H1 (cell line): Measurements from ENCODE around the gene ZXDC. TPM values are rescaled to one million over a fixed set of nuclear protein-coding genes. Genes with fewer than 3 reads are reported as not detected.

ENCODE experiments used
- CTCF ChIA-PET: fragments of 300-600 bp; sonication (Branson Sonifier 250); formaldehyde crosslinking; loops from one replicate; lab custom pipeline; 2021; ENCODE audit not compliant: partially characterized antibody; lab: Charles Lee
- POLR2A ChIA-PET: fragments of 300-600 bp; sonication (Branson Sonifier 250); formaldehyde crosslinking; loops from one replicate; lab custom pipeline; 2021; ENCODE audit warnings: inconsistent platforms; ENCODE audit not compliant: partially characterized antibody; lab: Charles Lee
- DNase-seq, 2 experiments: peaks; one replicate each; pipeline versions ENCODE4 v3.0.0 to v3.0.0-alpha.2; 2010 to 2022; ENCODE audit warnings: low spot score in 2 of 2, low read depth in 1 of 2, mixed read lengths in 1 of 2
- FAIRE-seq: peaks from 2 replicates; lab custom pipeline; 2011; peaks lifted over from hg19 to GRCh38; lab: Jason Lieb, UNC
- H2AFZ ChIP-seq: 2 replicates; pipeline ENCODE4 v1.8.1; 2012; ENCODE audit warnings: low read length, inconsistent platforms
- H2AK5ac ChIP-seq: 2 replicates; pipeline ENCODE4 v1.6.1; 2013; ENCODE audit warnings: low read depth, low read length
- H2BK120ac ChIP-seq: replicated peaks from 2 replicates; pipeline ENCODE3; 2013; ENCODE audit warnings: low read depth, low read length, inconsistent platforms
- H2BK12ac ChIP-seq: 2 replicates; pipeline ENCODE4 v1.6.1; 2013; ENCODE audit warnings: low read depth, low read length
- H2BK15ac ChIP-seq: 2 replicates; pipeline ENCODE4 v1.6.1; 2013; ENCODE audit warnings: low read length
- H2BK20ac ChIP-seq: 2 replicates; pipeline ENCODE4 v1.6.1; 2013; ENCODE audit warnings: low read length
- H2BK5ac ChIP-seq: 2 replicates; pipeline ENCODE4 v1.6.1; 2013; ENCODE audit warnings: low read depth, low read length
- H3K14ac ChIP-seq: 2 replicates; pipeline ENCODE4 v1.6.1; 2013; ENCODE audit warnings: inconsistent platforms; ENCODE audit not compliant: insufficient read length
- H3K18ac ChIP-seq: 2 replicates; pipeline ENCODE4 v1.6.1; 2013; ENCODE audit warnings: low read length; ENCODE audit errors: extremely low read depth
- H3K23ac ChIP-seq: 2 replicates; pipeline ENCODE4 v1.6.1; 2013; ENCODE audit warnings: inconsistent platforms; ENCODE audit not compliant: insufficient read length
- H3K23me2 ChIP-seq: 2 replicates; pipeline ENCODE4 v1.6.1; 2013; ENCODE audit warnings: low read depth, low read length
- H3K27ac ChIP-seq: 2 replicates; pipeline ENCODE4 v1.6.1; 2011; ENCODE audit warnings: low read depth, low read length, inconsistent platforms
- H3K27me3 ChIP-seq, 4 experiments: replicated peaks in 1 of 4; 1 replicate in 1 of 4; 2 replicates in 3 of 4; pipeline versions ENCODE4 v1.6.1 to v1.8.1; 2011 to 2013; ENCODE audit warnings: low read length in 3 of 4, mild to moderate bottlenecking in 3 of 4, inconsistent platforms in 2 of 4, mixed read lengths in 2 of 4, moderate library complexity in 1 of 4; ENCODE audit not compliant: control insufficient read depth in 3 of 4, insufficient read depth in 3 of 4; ENCODE audit errors: extremely low read depth in 1 of 4
- H3K36me3 ChIP-seq, 4 experiments: 2 replicates each; pipeline versions ENCODE4 v1.6.1 to v1.8.1; 2011 to 2013; ENCODE audit warnings: mild to moderate bottlenecking in 4 of 4, low read length in 3 of 4, moderate library complexity in 2 of 4, control low read depth in 1 of 4, inconsistent platforms in 1 of 4; ENCODE audit not compliant: insufficient read depth in 4 of 4, control insufficient read depth in 2 of 4
- H3K4ac ChIP-seq: replicated peaks from 2 replicates; pipeline ENCODE3; 2013; ENCODE audit warnings: low read length, low read depth, mixed read lengths, inconsistent platforms; ENCODE audit not compliant: insufficient read length
- H3K4me1 ChIP-seq, 4 experiments: replicated peaks in 1 of 4; 1 replicate in 1 of 4; 2 replicates in 3 of 4; pipeline versions ENCODE4 v1.6.1 to v1.8.1; 2011 to 2013; ENCODE audit warnings: low read length in 3 of 4, inconsistent platforms in 2 of 4, mixed read lengths in 1 of 4; ENCODE audit not compliant: insufficient read depth in 4 of 4, control insufficient read depth in 3 of 4
- H3K4me2 ChIP-seq, 2 experiments: 2 replicates each; pipeline versions ENCODE4 v1.6.1 to v1.8.1; 2011 to 2013; ENCODE audit warnings: low read depth in 2 of 2, low read length in 2 of 2, control low read depth in 1 of 2, inconsistent platforms in 1 of 2, mild to moderate bottlenecking in 1 of 2; ENCODE audit not compliant: insufficient read depth in 1 of 2
- H3K4me3 ChIP-seq, 4 experiments: fragments of 200-600, 300-600 bp in 1 of 4; sonication (generic), shearing (Covaris generic), sonication (Bioruptor Twin) in 1 of 4; 2 replicates each; pipeline versions ENCODE4 v1.5.1 to v1.8.1; 2011 to 2016; ENCODE audit warnings: low read length in 4 of 4, low read depth in 3 of 4, control low read depth in 2 of 4, inconsistent platforms in 2 of 4, mild to moderate bottlenecking in 2 of 4, mixed read lengths in 1 of 4, moderate library complexity in 1 of 4; ENCODE audit not compliant: insufficient read depth in 2 of 4; ENCODE audit errors: extremely low read depth in 1 of 4
- H3K56ac ChIP-seq: replicated peaks from 2 replicates; pipeline ENCODE3; 2013; ENCODE audit warnings: low read depth, mild to moderate bottlenecking, mixed read lengths, low read length, inconsistent platforms; ENCODE audit not compliant: insufficient read length
- H3K79me1 ChIP-seq: 2 replicates; pipeline ENCODE4 v1.6.1; 2013; ENCODE audit warnings: low read depth, low read length, control low read depth
- H3K79me2 ChIP-seq, 2 experiments: 2 replicates each; pipeline versions ENCODE4 v1.6.1 to v1.8.1; 2012 to 2013; ENCODE audit warnings: low read length in 2 of 2, mild to moderate bottlenecking in 2 of 2, inconsistent platforms in 1 of 2; ENCODE audit not compliant: insufficient read depth in 2 of 2, control insufficient read depth in 1 of 2
- H3K9ac ChIP-seq, 4 experiments: replicated peaks in 1 of 4; 1 replicate in 1 of 4; 2 replicates in 3 of 4; pipeline versions ENCODE4 v1.6.1 to v1.8.1; 2011 to 2013; ENCODE audit warnings: low read depth in 3 of 4, low read length in 3 of 4, control low read depth in 2 of 4, mild to moderate bottlenecking in 2 of 4, moderate library complexity in 2 of 4, inconsistent platforms in 1 of 4; ENCODE audit errors: extremely low read depth in 1 of 4
- H3K9me3 ChIP-seq, 2 experiments: 2 replicates each; pipeline versions ENCODE4 v1.6.1 to v1.8.1; 2012 to 2013; ENCODE audit warnings: mild to moderate bottlenecking in 2 of 2, moderate library complexity in 2 of 2, control low read depth in 1 of 2, inconsistent platforms in 1 of 2, low read depth in 1 of 2, low read length in 1 of 2, mixed read lengths in 1 of 2; ENCODE audit not compliant: insufficient read depth in 2 of 2
- H4K20me1 ChIP-seq, 2 experiments: replicated peaks in 1 of 2; 2 replicates each; pipeline versions ENCODE3 to v1.8.1; 2011 to 2013; ENCODE audit warnings: inconsistent platforms in 2 of 2, low read length in 2 of 2, mild to moderate bottlenecking in 1 of 2; ENCODE audit not compliant: insufficient read depth in 2 of 2, control insufficient read depth in 1 of 2
- H4K5ac ChIP-seq: 2 replicates; pipeline ENCODE4 v1.6.1; 2013; ENCODE audit warnings: low read length, low read depth, mixed read lengths, inconsistent platforms; ENCODE audit not compliant: insufficient read length
- H4K8ac ChIP-seq: 2 replicates; pipeline ENCODE4 v1.8.0; 2013; ENCODE audit warnings: mild to moderate bottlenecking, moderate library complexity, low read length, inconsistent platforms; ENCODE audit not compliant: insufficient read depth; ENCODE audit errors: extremely low read depth
- H4K91ac ChIP-seq: replicated peaks from 2 replicates; pipeline ENCODE3; 2013; ENCODE audit warnings: low read length, mixed read lengths, inconsistent platforms; ENCODE audit not compliant: insufficient read length
- BRCA1 ChIP-seq: IDR thresholded peaks from 2 replicates; pipeline ENCODE4 v1.6.1; 2012; ENCODE audit warnings: low read depth, low read length, improper control_type of control experiment
- CBX8 ChIP-seq: fragments of 300-800, 300-1000 bp; sonication (generic); IDR thresholded peaks from 2 replicates; pipeline ENCODE4 v1.7.1; 2016; ENCODE audit warnings: low read depth, low read length, borderline replicate concordance
- CEBPB ChIP-seq: IDR thresholded peaks from 2 replicates; pipeline ENCODE4 v1.6.1; 2012; ENCODE audit warnings: low read depth, low read length
- SP4 ChIP-seq: IDR thresholded peaks from 2 replicates; pipeline ENCODE4 v1.6.1; 2012; ENCODE audit warnings: low read length, inconsistent platforms
- WGBS, 2 experiments: shearing (Covaris generic) in 1 of 2; methylation state at CpG; one replicate each; pipeline versions ENCODE4 v1.1.6 to v1.1.7; 2013 to 2015; ENCODE audit warnings: low lambda C conversion rate in 2 of 2, mixed read lengths in 2 of 2, inconsistent platforms in 1 of 2, low coverage in 1 of 2, missing lambda C conversion rate in 1 of 2; ENCODE audit not compliant: insufficient replicate concordance in 2 of 2, insufficient coverage in 1 of 2, insufficient read length in 1 of 2; ENCODE audit errors: extremely low coverage in 1 of 2, missing lambda C conversion rate in 1 of 2; 5-methylcytosine and 5-hydroxymethylcytosine counted together
- polyA plus RNA-seq, 7 experiments: library from polyadenylated mRNA; depleted of rRNA in 3 of 7; stranded (reverse) in 5 of 7; unstranded in 2 of 7; fragments of >200 nt in 5 of 7; fragments of 200-250 nt in 2 of 7; gene quantifications; 1 replicate in 5 of 7; 2 replicates in 1 of 7; 4 replicates in 1 of 7; pipeline versions ENCODE4 v1.2.1 to v1.2.3, GENCODE V29; 2011 to 2013; ENCODE audit warnings: missing spikeins in 2 of 7, mixed read lengths in 2 of 7
- total RNA-seq: library from RNA; stranded (reverse); fragmentation: NEBNext Ultra II Directional; extraction: Animal tissue kit (Norgen Biotek cat#: 25700); gene quantifications from 2 replicates; pipeline ENCODE4 v1.2.1, GENCODE V29; 2021

ZXDC gene
- total and polyA plus RNA-seq, 2 of the 8 experiments (the other 6 are each of a cell fraction or from before 2014, with no cell fraction given): 12.7 to 24.3 TPM

- Histone ChIP-seq H4K91ac (no peak overlapping the region), H3K4me3 (no peak overlapping the region), H3K79me2 (0 out of 4 replicates have a peak, but pooled peaks cover 0 to 6% of the 10 kb centered on the region in 2 experiments), H2BK5ac (no peak overlapping the region), H3K79me1 (peaks cover 4% of the 10 kb centered on the region; the same call in 1 of the 2 replicates), H3K14ac (no peak overlapping the region), H3K23ac (no peak overlapping the region), H3K23me2 (no peaks in the 10 kb centered on the region), H3K56ac (no peak overlapping the region), H4K8ac (no peak overlapping the region), H3K9ac (no peak overlapping the region), H2AFZ (no peak overlapping the region), H3K4me2 (no peak overlapping the region), H3K9me3 (no peaks in the 10 kb centered on the region), H4K20me1 (peaks cover 10 to 14% of the 10 kb centered on the region in 2 experiments), H3K27me3 (no peaks in the 10 kb centered on the region), H3K27ac (no peak overlapping the region), H3K18ac (no peak overlapping the region), H2BK20ac (no peak overlapping the region), H3K4ac (no peak overlapping the region), H3K4me1 (no peaks in the 10 kb centered on the region), H4K5ac (no peak overlapping the region), H3K36me3 (peaks cover 22 to 86% (median 62%) of the 10 kb centered on the region in 4 experiments; a peak in 7 of 8 replicates), H2BK120ac (no peak overlapping the region), H2AK5ac (no peak overlapping the region), H2BK15ac (no peak overlapping the region), H2BK12ac (no peak overlapping the region)
- POLR2A ChIA-PET: interaction anchor here (0.8 to 1.2 kb wide), 2 partner anchors 8 to 31 kb away, joined by 3 to 4 read pairs; no protein-coding TSS in a partner anchor
- TF ChIP-seq BRCA1 (no peak), CBX8 (no peak), CEBPB (no peak), SP4 (no peak)
- FAIRE-seq: no peak
- CTCF ChIA-PET: interaction anchor here (0.6 kb wide), 1 partner anchor 12 kb away, joined by 7 read pairs; no protein-coding TSS in a partner anchor
- WGBS, 2 experiments: 91% methylated on average over 4 of the region's 4 CpGs; no CpG with 5 or more reads in 1 of the 2 experiments
- DNase-seq: no peak
Observed at GRCh38 chr3:126464494-126464893, 11.2 kb downstream of the ZXDC start.
